Lower leg skin (tissue), 4 donors: ENCODE measurements around the gene ACER3. TPM values are rescaled to one million over a fixed set of nuclear protein-coding genes. Genes with fewer than 3 reads are reported as not detected.
"Not testable (repeated sequence)": the region's sequence is repeated elsewhere in the genome, so short reads cannot be mapped to it uniquely, and the experiment has no call there.

ENCODE experiments used
- DNase-seq, 2 donors: peaks; one replicate each; pipeline ENCODE4 v3.0.0-alpha.2; 2019; ENCODE audit warnings: low spot score in 2 of 2
- H3K4me3 ChIP-seq: fragments of 200-600 bp; sonication (generic); 2 replicates; pipeline ENCODE4 v1.5.1; 2017; ENCODE audit warnings: mild to moderate bottlenecking, low read depth; ENCODE audit not compliant: poor library complexity, severe bottlenecking
- POLR2A ChIP-seq, 2 donors: fragments of 450-650 bp; IDR thresholded peaks; one replicate each; pipeline ENCODE4 v1.6.1; 2016 to 2017; ENCODE audit warnings: antibody characterized with exemption in 2 of 2, mild to moderate bottlenecking in 1 of 2, moderate library complexity in 1 of 2
- WGBS, 2 donors: methylation state at CpG; one replicate each; pipeline ENCODE4 v1.1.5; 2018; 5-methylcytosine and 5-hydroxymethylcytosine counted together
- intact Hi-C: fragments of 100-400 bp; cut with DNase I; formaldehyde crosslinking; loops from one replicate; pipeline ENCODE4 v1.15.0; 2023; ENCODE audit warnings: low total_unique reads
- total RNA-seq, 4 donors: library from RNA; depleted of rRNA; stranded (reverse); fragments of >200 nt; gene quantifications; one replicate each; pipeline ENCODE4 v1.1.0, GENCODE V29; 2016
- TF ChIP-seq, protein P1 (sequence below), 3 donors: fragments of 450-650 bp; IDR thresholded peaks; one replicate each; pipeline ENCODE4 v1.5.1; 2016; ENCODE audit warnings: antibody characterized with exemption in 3 of 3, mild to moderate bottlenecking in 3 of 3, moderate library complexity in 2 of 3

ACER3 gene
- total RNA-seq, 4 donors from 2014 or later, result 3.5 to 5.9 (median 5.1) TPM

DNA sequence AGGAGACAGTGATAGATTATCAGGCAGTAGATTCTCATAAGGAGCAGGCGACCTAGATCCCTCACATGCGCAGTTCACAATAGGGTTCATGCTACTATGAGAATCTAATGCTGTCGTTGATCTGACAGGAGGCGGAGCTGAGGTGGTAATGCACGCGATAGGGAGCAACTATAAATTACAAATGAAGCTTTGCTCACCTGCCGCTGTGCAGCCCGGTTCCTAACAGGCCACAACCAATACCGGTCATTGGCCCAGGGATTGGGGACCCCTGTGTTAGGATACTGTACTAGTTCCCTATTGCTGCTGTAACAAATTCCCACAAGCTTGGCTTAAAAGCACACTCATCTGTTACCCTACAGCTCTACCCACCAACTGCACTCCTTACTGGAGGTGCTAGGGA lies 184.2 kb downstream of the ACER3 start:
- peak in 1 of 2 donors; percentile 57 for DNase-seq
- TF ChIP-seq, protein P1, sequence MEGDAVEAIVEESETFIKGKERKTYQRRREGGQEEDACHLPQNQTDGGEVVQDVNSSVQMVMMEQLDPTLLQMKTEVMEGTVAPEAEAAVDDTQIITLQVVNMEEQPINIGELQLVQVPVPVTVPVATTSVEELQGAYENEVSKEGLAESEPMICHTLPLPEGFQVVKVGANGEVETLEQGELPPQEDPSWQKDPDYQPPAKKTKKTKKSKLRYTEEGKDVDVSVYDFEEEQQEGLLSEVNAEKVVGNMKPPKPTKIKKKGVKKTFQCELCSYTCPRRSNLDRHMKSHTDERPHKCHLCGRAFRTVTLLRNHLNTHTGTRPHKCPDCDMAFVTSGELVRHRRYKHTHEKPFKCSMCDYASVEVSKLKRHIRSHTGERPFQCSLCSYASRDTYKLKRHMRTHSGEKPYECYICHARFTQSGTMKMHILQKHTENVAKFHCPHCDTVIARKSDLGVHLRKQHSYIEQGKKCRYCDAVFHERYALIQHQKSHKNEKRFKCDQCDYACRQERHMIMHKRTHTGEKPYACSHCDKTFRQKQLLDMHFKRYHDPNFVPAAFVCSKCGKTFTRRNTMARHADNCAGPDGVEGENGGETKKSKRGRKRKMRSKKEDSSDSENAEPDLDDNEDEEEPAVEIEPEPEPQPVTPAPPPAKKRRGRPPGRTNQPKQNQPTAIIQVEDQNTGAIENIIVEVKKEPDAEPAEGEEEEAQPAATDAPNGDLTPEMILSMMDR (IDR thresholded peaks at IDR 0.05), result no peak
- TF ChIP-seq POLR2A (IDR thresholded peaks at IDR 0.05), result no peak
- no peak overlapping the region for H3K4me3 ChIP-seq
- 92 to 96% methylated on average over 9 of the region's 9 CpGs for WGBS, 2 donors
- intact Hi-C loops, result no loop called here

DNA sequence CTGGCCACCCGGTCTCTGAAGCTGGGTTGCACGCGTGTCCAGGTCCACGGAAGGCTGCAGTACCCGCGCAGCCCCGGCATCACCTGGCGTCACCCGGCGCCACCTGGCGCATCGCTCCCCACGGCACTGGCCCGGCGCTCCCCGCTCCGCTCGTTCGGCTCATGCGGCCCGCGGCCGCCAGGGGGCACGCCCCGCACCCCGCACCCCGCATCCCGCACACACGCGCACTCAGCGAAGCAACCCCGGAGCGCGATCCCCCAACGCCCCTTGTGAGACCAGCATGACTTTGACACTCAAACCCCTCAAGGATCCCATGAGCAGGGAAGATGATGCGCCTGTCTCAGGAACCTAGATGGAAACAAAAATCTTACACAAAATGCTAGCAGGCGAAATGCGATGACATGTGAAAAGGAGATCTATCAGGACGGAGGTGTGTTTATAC lies 185.4 kb downstream of the ACER3 start:
- intact Hi-C loops, result no loop called here
- no peak overlapping the region for H3K4me3 ChIP-seq

DNA sequence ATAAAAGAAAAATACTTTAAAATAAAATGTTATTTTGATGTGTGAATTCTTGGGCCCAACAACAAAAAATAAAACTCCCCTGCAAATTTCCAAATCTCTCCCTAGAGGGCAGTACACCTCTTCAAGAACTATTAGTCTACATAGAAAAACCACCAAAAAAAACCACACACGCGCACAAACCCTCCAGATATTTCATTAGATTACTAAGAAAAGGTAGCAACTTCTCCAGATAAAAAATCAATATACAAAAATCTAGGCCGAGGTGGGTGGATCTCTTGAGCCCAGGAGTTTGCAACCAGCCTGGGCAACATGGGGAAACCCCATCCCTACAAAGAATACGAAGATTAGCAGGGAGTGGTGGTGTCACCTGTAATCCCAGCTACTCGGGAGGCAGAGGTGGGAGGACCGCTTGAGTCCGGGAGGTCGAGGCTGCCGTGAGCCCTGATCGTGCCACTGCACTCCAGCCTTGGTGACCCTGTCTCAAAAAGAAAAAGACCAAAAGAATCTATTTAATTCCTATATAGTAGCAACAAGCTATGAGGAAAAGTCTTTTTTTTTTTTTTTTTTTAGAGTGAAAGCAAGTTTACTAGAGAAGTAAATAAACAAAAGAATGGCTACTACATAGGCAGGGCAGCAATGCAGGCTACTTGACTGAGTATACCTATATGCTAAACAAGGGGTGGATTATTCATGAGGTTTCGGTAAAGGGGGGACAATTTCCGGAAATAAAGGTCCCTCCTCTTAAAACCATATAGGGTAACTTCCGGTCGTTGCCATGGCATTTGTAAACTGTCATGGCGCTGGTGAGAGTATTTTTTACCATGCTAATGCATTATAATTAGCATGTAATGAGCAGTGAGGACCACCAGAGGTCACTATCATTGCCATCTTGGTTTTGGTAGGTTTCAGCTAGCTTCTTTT lies 186.5 kb downstream of the ACER3 start:
- peak; percentile 89 to 90 for DNase-seq
- H3K4me3 ChIP-seq, result no peak overlapping the region
- intact Hi-C loops, result no loop called here
- WGBS, 2 donors, result 14 to 18% methylated on average over 15 of the region's 15 CpGs
- TF ChIP-seq POLR2A (IDR thresholded peaks at IDR 0.05), result no peak
- TF ChIP-seq, protein P1 (IDR thresholded peaks at IDR 0.05), result peak in 1 of 3 donors; percentile 33

More for the DNA sequence above, 185.4 kb downstream of the ACER3 start:
- no peak for TF ChIP-seq POLR2A (IDR thresholded peaks at IDR 0.05)
- TF ChIP-seq, protein P1 (IDR thresholded peaks at IDR 0.05), result peak in 1 of 3 donors; percentile 22
- peak in 1 of 2 donors; percentile 85 for DNase-seq
- 9 to 25% methylated on average over 11 to 39 of the region's 39 CpGs for WGBS, 2 donors

DNA sequence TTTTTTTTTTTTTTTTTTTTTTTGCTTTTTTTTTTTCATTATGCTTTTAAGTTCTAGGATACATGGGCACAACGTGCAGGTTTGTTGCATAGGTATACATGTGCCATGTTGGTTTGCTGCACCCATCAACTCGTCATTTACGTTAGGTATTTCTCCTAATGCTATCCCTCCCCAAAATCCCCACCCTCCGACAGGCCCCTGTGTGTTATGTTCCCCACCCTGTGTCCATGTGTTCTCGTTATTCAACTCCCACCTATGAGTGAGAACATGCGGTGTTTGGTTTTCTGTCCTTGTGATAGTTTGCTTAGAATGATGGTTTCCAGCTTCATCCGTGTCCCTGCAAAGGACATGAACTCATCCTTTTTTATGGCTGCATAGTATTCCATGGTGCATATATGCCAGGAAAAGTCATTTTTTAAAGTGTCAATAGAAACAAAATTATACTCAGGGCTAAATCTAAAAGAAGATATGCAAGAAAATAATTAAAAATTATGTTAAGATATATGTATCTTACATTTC lies 187.3 kb downstream of the ACER3 start:
- intact Hi-C loops, result loop anchor here (2.0 kb wide), 1 partner anchor 43 kb away; no protein-coding TSS in a partner anchor
- not testable (repeated sequence) for H3K4me3 ChIP-seq
- peak in 1 of 2 donors; percentile 50 for DNase-seq
- 65 to 72% methylated on average over 7 of the region's 7 CpGs for WGBS, 2 donors

DNA sequence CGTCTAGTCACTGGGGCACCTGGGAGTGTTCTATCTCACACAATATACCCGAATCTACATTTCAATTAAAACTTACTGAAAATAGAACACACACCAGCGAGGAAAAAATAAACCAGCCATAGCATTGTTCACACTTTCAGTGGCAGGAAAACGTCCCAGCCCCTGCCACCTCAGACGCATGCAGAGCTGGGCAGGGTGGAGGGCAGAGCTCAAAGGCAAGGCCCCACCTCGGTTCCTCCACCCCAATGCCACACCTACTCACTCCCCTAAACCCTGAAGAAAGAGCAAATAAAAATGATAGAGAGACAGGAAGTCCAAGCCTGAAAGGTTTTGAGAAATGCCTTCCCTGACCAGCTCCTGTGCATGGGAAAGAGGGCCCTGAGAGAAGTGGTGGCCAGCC lies 188.3 kb downstream of the ACER3 start:
- DNase-seq, result peak in 1 of 2 donors; percentile 31
- intact Hi-C loops, result loop anchor here (2.0 kb wide), 1 partner anchor 42 kb away; no protein-coding TSS in a partner anchor
- TF ChIP-seq, protein P1 (IDR thresholded peaks at IDR 0.05), result no peak
- TF ChIP-seq POLR2A (IDR thresholded peaks at IDR 0.05), result no peak
- H3K4me3 ChIP-seq, result no peak overlapping the region
- WGBS, 2 donors, result 81 to 82% methylated on average over 6 of the region's 6 CpGs

DNA sequence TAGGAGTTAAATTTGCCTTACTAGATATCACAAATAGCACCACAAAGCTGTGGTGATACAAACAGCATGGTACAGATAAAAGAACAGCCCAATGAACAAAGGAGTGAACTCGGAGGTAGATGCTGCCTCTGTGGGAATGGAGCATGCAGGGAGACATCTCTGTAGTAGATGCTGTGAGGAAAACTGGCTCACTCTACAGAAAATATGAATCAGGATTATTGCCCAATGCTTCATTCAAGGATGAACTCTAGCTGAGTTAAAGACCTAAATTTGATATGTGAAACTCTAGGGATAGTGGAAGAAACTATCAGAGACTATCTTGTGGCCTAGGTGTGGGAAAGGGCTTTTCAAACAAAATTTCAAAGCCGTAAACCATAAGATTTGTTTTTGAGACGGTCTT lies 190.8 kb downstream of the ACER3 start:
- WGBS, 2 donors, result 90 to 91% methylated on average over 3 of the region's 3 CpGs
- TF ChIP-seq, protein P1 (IDR thresholded peaks at IDR 0.05), result no peak
- no peak for TF ChIP-seq POLR2A (IDR thresholded peaks at IDR 0.05)
- intact Hi-C loops, result no loop called here
- H3K4me3 ChIP-seq, result no peak overlapping the region
- no peak for DNase-seq
